GM12873 (cell line): Measurements from ENCODE around the gene PPP1CA.
A peak's percentile ranks its signal among the peaks of the same experiment; 100 is the strongest.

Experiments used
- TF ChIP-seq, protein P1 (sequence below): IDR thresholded peaks from 2 replicates; pipeline ENCODE4 v1.5.1; 2012; ENCODE audit warnings: low read depth, mild to moderate bottlenecking, moderate library complexity, low read length, control low read depth; ENCODE audit not compliant: insufficient read depth; ENCODE audit errors: missing control alignments

Gene PPP1CA

GRCh38 chr11:67376873-67377808, 24.5 kb downstream of the PPP1CA start:
- TF ChIP-seq, protein P1, sequence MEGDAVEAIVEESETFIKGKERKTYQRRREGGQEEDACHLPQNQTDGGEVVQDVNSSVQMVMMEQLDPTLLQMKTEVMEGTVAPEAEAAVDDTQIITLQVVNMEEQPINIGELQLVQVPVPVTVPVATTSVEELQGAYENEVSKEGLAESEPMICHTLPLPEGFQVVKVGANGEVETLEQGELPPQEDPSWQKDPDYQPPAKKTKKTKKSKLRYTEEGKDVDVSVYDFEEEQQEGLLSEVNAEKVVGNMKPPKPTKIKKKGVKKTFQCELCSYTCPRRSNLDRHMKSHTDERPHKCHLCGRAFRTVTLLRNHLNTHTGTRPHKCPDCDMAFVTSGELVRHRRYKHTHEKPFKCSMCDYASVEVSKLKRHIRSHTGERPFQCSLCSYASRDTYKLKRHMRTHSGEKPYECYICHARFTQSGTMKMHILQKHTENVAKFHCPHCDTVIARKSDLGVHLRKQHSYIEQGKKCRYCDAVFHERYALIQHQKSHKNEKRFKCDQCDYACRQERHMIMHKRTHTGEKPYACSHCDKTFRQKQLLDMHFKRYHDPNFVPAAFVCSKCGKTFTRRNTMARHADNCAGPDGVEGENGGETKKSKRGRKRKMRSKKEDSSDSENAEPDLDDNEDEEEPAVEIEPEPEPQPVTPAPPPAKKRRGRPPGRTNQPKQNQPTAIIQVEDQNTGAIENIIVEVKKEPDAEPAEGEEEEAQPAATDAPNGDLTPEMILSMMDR: no peak

GRCh38 chr11:67376063-67376820, 25.4 kb downstream of the PPP1CA start:
- TF ChIP-seq, protein P1: no peak

DNA sequence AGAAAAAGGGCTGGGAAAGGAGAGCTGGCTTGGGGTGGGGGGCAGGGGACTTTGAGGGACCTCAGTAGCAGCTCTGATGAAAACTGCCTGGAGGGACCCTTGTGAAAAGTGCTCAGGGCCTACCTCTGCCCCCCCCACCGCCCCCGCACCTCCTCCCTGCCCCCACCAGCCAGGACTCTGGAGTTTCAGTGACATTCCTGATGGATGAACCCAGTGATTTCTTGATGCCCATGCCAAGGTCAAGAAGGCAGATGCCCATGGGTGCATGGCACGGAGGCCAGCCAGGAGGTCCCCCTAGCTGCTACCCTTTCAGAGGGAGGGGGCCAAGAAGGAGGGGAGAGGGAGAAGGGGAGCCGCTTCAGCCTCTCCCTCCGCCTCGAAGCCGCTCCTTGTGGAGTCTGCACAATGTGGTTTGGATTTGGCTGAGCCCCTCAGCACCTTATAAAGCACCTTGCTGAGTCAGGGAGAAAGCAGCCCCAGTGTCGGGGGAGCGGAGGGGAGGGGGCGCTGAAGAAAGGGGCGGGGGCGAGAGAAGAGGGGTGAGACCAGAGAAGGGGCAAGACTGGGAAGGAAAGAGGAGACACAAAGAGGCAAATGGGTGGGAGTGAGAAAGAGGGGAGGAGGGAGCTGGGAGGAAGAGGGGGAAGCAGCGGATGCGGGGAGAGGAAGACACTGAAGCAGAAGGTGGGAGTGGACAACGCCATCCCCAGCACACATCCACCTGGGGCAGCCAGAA, 26.2 kb downstream of the PPP1CA start:
- TF ChIP-seq, protein P1: no peak

GRCh38 chr11:67374571-67375281, 26.9 kb downstream of the PPP1CA start:
- TF ChIP-seq, protein P1: no peak

DNA sequence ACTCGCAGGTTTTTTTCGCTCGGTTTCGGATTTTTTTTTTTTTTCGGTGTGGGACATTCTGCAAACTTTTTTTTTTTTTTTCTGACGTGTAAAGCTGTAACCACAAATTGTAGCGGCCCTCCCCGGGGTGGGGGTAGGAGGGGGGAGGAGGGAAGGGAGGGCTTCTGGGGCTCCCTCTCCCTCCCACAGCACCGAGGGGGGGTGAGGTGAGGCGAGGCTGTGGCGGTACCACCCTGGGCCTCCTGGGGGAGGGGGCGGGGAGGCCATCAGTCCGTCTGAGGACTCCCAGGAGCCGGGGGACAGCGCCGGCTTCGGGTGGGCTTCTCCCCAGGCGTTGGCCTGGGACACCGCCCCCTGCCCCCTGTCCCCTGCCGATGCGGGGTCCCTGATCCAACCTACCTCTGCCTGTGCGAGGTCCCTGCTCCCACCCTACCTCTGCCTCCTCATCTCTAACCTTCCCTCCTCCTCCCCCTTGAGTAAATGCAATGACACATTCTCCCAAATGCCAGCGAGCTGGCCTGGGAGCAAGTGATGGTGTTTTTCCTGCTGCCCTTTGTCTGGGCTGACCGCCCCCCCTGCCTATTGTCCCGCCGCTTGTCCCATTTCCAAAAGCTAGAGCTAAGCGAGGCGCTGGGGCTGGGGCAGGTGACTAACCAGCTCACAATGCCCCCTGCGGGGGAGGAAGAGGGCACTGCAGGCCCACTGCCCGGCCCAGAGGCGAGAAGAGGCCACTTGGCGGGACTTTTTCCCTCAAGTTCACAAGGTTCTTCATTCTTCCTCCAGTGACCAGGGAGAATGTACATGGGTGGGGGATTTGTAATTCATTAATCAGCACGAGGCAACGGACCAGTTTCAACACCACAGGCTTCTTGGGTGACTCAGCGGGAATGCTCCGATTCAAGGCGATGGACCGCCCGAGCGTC, 27.7 kb downstream of the PPP1CA start:
- TF ChIP-seq, protein P1: peak; percentile 49

- TF ChIP-seq, protein P1: no peak
Observed at GRCh38 chr11:67372993-67373647, 28.5 kb downstream of the PPP1CA start, which contains the start of gene CLCF1. Gene CLCF1, minus strand, starts transcription at chr11:67373598. Its CDS starts 59 bp downstream, at chr11:67373539.
